Activated CD8-positive, alpha-beta memory T cell treated with anti-CD3 and anti-CD28 coated beads, Interleukin-2, amount 50 U/mL, for 1 hour (primary cell): ENCODE measurements around the gene NADSYN1.

Experiments used
- DNase-seq: peaks from one replicate; pipeline ENCODE4 v3.0.0-alpha.2; 2020; ENCODE audit errors: extremely low read depth

NADSYN1 gene

GRCh38 chr11:71474141-71474770, 21.3 kb downstream of the NADSYN1 start:
- DNase-seq: no peak

GRCh38 chr11:71474771-71475483, 21.9 kb downstream of the NADSYN1 start:
- no peak for DNase-seq

DNA sequence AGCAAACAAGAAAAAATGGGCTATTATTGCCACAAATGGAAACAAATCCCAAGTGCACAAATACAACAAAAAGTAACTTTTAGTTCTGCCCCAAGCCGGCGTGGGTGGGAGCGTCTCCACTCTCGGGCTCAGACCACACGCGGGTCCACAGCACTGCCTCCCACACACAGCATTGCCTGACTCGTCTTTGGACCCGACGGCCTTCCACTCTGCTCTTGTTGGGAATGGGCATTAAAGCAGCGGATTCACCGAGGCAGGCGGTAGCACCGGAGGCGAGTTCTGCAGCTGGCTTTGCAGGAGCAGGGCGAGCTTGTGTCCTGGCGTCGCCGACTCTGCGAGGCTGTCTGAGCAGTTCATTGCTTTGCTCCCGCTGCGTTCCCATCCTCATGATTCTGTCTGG, 23.0 kb downstream of the NADSYN1 start:
- no peak for DNase-seq

DNA sequence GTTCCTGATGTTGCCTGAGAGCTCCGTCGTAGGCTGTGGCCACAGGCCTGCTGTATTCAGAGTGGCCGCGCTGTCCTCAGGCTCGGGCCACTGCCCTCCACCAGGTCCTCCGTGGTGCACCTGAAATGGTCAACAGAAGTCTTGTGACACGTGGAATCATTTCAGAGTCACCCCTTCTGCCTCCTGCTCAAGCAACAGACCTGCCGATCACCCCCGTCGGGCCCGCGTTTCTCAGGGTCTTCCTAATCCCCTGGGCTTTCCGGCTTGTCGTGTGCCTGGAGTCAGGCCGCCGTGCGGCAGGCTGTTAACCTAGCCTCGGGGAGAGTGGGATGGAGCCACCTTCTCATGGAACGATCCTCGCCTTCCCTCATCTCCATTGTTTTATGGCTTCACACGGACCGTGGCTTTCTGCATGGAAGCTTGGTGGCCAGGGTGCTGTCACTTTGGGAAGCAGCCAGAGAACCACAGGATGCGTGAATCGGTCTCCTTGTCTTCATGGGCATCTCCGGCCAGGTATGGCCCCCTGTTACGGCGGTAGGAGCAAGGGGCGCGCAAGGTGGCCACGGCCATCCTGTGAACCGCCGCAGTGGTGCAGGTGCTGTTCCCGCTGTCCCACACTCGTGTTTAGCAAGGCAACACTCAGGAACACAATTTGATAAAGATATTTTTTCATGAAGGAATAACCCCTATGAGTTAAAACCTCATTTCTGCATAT, 24.1 kb downstream of the NADSYN1 start:
- no peak for DNase-seq

- no peak for DNase-seq
These were observed 24.9 kb downstream of the NADSYN1 start for GRCh38 chr11:71477641-71478527.

GRCh38 chr11:71478528-71478840, 25.5 kb downstream of the NADSYN1 start:
- no peak for DNase-seq

DNA sequence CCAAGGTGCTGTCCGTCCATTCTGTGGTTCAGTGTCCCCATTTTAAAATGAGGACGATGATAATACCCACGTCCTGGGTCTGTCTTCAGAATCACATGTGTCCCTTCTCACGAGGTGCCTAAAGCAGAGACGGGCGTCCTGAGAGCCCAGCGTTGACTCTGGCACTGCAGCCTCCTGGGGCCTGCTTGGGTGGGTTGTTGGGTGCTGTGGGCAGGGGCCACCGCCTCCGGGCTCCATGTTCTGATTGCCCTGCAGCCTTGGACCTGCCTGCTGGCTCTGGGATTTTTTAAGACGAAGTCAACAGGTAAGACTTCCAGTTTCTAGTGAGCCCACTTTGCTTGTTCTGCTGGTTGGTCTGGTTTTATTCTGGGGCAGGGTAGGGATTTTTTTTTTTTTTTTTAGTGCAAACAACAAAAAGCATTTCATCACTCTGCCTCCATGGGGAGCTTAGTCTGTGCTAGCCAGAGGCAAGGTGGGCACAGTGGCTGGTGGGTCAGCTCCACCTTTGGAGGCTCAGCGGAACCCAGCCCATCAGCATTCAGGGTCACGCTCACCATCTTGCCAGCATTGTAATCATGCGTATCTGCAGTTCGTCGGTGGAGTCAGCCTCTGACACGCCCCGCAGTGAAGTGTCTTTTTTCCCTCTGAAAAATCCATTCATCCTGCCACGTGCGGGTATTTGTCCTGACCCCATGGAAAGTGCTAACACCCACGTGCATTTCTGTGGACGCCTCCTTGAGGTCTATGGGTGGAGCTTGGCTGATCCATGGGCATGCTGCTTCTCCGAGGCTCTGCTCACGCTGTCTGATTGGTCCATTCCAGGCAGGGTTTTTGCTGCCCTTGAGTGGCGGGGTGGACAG, 28.3 kb downstream of the NADSYN1 start:
- DNase-seq: no peak

GRCh38 chr11:71482216-71482615, 29.2 kb downstream of the NADSYN1 start:
- DNase-seq: no peak

DNA sequence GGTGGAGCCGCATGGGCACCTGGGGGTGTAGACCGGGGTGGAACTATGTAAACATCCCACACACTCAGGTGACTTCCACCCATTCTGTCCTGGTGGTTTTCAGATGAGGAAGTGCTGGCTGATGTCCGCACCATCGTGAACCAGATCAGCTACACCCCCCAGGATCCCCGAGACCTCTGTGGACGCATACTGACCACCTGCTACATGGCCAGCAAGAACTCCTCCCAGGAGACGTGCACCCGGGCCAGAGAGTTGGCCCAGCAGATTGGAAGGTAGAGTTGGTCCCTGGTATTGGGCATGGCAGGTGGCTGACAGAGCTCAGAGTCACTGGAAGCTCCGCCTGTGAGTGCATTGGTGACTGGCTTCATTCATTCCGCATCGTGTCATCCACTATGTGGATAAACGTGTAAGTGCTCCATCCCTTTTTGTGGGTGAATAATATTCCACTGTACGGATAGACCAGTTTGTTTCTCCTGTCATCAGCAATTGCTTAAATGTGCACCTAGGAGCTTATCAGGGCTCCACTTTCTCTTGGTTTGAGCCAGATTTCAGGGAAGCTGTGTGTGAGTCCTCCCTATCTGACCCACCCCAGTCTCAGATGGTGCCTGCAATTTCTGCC, 29.9 kb downstream of the NADSYN1 start:
- DNase-seq: no peak

GRCh38 chr11:71483692-71484091, 30.7 kb downstream of the NADSYN1 start:
- DNase-seq: no peak

DNA sequence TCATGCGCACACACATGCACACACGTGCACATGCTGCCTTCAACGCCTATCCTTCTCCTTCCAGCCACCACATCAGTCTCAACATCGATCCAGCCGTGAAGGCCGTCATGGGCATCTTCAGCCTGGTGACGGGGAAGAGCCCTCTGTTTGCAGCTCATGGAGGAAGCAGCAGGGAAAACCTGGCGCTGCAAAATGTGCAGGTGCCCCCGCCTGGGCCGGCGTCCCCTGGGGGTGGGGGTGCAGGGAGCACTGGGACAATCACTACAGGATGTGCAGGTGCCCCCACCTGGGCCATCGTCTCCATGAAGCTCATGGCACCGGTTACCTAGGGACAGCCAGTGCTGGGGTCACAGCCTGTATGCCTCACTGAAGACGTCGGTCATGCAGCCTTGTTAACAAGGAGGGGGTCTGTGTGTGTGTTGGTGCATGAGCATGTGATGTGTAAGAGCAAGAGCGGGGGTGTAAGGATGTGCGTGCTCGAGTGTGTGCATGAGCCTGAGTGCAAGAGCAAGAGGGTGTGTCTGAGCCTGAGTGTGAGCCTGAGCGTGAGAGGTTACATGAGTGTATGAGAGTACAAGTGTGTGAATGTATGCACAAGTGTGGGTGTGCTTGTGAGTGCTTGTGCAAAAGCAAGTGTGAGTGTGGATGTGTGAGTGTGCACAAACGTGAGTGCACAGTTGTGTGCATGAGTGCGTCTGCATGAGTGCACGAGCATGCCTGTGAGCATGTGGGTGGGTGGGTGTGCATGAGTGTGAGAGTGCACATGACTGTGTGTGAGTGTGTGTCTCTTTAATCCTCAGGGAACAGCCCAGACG, 31.5 kb downstream of the NADSYN1 start:
- no peak for DNase-seq

- DNase-seq: no peak
These were observed 32.0 kb downstream of the NADSYN1 start for GRCh38 chr11:71485063-71485399.

GRCh38 chr11:71485466-71485865, 32.5 kb downstream of the NADSYN1 start:
- DNase-seq: no peak

GRCh38 chr11:71486320-71486719, 33.3 kb downstream of the NADSYN1 start:
- no peak for DNase-seq

DNA sequence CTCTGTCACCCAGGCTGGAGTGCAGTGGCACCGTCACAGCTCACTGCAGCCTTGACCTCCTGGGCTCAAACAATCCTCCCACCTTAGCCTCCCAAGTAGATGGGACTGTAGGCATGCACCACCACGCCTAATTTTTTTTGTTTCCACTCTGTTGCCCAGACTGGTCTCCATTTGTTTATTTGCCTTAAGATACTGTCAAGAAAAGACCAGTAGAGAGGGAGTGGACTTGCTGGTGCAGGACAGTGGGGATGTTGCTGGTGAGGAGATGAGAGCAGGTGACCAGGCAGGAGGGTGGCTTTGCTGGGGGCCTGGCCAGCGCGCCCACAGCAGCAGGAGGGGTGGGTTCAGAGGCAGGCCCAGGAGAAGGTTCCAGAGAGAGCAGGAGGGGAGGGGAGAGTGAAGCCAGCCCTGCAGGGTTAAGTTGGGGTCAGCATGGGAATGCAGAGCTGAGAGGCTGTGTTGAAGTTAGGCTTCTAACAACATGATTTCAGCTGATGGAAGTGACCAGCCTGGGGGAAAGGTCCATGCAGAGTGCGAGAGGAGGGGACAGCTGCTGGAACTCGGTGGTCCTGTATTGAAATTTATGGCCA, 35.8 kb downstream of the NADSYN1 start:
- DNase-seq: no peak

DNA sequence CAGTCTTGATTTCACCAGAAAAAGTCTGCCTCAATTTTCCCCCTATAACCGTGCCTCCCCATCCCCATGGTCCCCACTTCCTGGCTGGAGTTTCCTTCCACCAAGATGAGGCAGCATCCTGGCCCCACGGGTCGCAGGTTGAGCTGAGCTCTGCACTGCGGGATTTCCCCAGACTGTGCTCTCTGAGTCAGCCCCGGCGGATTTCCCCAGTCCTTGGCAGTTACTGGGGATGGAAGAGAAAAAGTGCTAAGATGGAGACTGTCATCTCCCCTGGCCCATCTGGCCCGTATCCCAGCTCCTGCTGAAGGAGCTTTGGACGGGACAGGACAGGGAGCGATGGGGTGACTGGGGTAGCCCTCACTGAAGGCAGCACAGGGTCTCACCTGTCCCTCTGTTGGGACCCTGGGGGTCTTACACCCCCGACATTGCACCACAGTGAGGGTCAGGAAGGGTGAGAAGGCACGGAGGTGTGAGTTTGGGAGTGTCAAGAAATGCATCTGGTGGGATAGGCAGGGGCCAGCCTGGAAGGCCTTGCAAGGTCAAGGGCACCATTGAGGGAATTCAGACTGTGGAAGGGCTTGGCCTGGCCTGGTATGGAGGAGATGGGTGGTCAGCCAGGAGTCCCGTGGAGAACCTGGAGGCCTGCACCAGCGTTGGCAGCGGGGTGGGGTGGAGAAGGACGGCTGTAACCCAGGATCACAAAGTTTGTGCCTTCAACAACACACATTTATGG, 36.5 kb downstream of the NADSYN1 start:
- DNase-seq: no peak

DNA sequence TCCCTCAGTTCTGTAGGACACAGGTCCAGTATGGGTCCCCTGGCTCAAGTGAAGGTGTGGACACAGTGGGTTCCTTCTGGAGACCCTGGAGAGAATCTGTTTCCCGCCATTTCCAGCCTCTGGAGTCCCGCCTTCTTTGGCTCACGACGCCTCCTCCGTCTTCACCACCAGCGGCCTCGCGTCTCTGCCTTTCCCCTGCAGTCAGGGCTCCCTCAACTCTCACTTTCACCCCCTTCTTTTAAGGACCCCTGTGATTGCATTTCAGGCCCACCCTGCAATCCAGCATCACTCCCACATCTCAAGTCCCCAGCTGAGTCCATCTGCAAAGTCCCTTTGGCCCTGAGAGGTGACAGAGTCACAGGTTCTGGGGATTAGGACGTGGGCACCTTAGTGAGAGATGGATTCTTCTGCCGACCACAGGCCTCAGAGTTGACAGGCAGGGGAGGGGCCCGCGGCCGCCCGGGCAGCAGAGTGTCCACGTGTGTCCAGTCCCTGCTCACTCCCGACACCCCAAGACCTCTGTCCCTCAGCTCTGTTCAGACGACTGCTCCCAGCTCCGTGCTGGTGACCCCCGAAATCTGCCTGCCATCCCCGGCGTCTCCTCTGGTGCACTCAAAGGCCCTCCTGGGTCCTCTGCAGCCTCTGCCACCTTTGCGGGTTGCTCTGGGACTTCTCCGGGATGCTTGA, 37.2 kb downstream of the NADSYN1 start:
- DNase-seq: no peak

DNA sequence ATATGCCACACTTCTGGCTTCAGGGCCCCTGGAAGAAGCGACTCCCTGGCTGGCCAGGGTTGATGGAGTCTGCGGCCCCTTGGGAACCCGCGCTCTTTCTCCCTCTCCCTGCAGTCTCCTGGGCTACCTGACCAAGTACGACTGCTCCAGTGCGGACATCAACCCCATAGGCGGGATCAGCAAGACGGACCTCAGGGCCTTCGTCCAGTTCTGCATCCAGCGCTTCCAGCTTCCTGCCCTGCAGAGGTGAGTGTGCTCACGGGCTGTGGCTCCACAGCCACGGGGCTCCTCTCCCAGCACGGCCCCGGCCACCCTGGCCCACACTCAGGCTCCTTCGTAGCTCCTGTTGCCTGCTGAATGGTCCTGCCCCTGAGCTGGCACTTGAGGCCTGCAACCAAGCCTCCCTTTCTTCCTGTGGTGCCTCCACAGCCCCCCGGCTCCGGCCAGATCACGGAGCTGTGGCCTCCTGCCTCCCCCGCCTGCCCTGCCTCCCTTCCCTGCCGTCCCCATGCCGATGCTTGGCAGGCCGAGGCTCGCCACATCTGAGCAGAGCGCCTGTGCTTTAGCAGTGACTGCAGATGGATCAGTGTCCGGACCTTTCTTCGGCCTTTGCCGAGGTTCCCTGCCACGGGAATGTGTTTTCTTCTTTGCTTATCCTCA, 37.9 kb downstream of the NADSYN1 start:
- no peak for DNase-seq
